ENCODE data around the gene COL1A2.

DNA sequence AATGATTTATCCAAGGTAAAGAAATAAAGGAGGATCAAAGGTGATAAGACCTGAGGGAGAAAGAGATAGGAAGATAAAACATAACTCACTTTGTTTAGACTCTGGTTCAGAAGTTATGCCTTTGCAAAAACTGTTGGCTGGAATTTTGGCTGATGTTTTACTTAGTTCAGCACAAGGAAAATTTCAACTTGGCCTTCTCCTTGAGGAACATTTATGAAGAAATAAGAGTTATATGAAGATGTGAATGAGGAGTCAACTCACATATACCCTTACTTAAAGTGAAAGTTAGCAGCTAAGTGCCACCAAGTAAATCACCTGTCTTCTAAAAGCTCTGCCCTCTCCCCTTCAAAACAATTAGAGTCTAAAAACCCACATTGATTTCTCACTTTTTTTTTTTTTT, 39.7 kb upstream of the COL1A2 start:
- TF ChIP-seq RNF2 (IDR thresholded peaks at IDR 0.05; ENCODE audit: borderline replicate concordance, low read depth, low read length, missing control alignments, poor library complexity, severe bottlenecking) (no peak), JUN (IDR thresholded peaks at IDR 0.05; ENCODE audit: low read depth, low read length) (no peak), SRF (IDR thresholded peaks at IDR 0.05; ENCODE audit: low read depth, low read length) (no peak)
- TF ChIP-seq, protein P1, sequence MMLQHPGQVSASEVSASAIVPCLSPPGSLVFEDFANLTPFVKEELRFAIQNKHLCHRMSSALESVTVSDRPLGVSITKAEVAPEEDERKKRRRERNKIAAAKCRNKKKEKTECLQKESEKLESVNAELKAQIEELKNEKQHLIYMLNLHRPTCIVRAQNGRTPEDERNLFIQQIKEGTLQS (IDR thresholded peaks at IDR 0.05; ENCODE audit: insufficient read depth, low read depth, low read length): no peak
- TF ChIP-seq, protein P2, sequence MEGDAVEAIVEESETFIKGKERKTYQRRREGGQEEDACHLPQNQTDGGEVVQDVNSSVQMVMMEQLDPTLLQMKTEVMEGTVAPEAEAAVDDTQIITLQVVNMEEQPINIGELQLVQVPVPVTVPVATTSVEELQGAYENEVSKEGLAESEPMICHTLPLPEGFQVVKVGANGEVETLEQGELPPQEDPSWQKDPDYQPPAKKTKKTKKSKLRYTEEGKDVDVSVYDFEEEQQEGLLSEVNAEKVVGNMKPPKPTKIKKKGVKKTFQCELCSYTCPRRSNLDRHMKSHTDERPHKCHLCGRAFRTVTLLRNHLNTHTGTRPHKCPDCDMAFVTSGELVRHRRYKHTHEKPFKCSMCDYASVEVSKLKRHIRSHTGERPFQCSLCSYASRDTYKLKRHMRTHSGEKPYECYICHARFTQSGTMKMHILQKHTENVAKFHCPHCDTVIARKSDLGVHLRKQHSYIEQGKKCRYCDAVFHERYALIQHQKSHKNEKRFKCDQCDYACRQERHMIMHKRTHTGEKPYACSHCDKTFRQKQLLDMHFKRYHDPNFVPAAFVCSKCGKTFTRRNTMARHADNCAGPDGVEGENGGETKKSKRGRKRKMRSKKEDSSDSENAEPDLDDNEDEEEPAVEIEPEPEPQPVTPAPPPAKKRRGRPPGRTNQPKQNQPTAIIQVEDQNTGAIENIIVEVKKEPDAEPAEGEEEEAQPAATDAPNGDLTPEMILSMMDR (IDR thresholded peaks at IDR 0.05; ENCODE audit: control extremely low read depth in 1 of 3, insufficient read depth in 1 of 3, low read depth in 1 of 3, low read length in 3 of 3): no peak
